ENCODE results near the gene PHACTR1.

- TF ChIP-seq POLR2AphosphoS5 (IDR thresholded peaks at IDR 0.05; ENCODE audit: borderline replicate concordance, low read depth, low read length) (no peak), EZH2 (IDR thresholded peaks at IDR 0.05) (no peak), FOXP2 (optimal IDR thresholded peaks at IDR 0.05; ENCODE audit: control extremely low read depth, extremely low read length, insufficient read depth) (no peak)
These were observed 317.7 kb downstream of the PHACTR1 start for GRCh38 chr6:13034316-13034715.

Measured in SK-N-MC (cell line).